ENCODE data around the gene GLRX5. TPM values are rescaled to one million over a fixed set of nuclear protein-coding genes. Genes with fewer than 3 reads are reported as not detected.
A peak's percentile ranks its signal among the peaks of the same experiment; 100 is the strongest.
"Not testable (repeated sequence)": the region's sequence is repeated elsewhere in the genome, so short reads cannot be mapped to it uniquely, and the experiment has no call there.

Gene GLRX5
- total RNA-seq, 1 donor from 2014 or later, result 99.9 TPM

DNA sequence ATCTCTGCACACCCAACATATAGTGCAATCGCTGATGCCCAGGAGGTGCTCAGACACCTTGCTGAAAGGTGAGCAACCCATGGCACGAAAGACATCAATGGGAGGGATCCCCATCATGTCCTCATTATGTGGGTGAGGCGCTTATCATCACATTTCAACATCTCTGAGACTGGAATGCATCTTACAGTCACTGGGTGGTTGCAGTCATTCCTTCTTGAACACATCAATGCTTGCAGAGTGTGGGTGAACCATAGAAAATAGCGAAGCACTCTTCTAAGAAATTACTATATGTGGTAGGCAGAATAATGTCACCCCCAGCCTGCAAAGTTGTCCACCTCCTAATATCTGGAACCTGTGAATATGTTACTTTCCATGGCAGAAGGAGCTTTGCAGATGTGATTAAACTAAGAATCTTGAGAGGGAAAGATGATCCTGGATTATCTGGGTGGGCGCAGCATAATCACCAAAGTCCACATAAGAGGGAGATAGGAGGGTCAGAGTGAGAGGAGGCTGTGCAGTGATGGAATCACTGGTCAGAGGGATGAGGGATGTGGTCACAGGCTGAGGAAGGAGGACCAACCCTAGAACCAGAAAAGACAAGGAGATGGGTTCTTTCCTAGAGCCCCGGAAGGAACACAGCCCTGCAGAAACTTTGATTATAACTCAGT is 51.2 kb downstream of the GLRX5 start:
- no peak overlapping the region for H3K4me3 Mint-ChIP-seq
- Histone ChIP-seq H3K27me3 (no peaks in the 10 kb centered on the region), H3K9ac (no peak overlapping the region), H3K9me3 (ENCODE audit: low read depth) (no peaks in the 10 kb centered on the region), H3K4me1 (no peaks in the 10 kb centered on the region), H3F3A (ENCODE audit: low read depth) (no peaks in the 10 kb centered on the region), H3K27ac (no peak overlapping the region), H3K36me3 (no peaks in the 10 kb centered on the region), H3K4me2 (no peak overlapping the region), H3K4me3 (no peak overlapping the region), H3K79me2 (ENCODE audit: low read depth) (no peaks in the 10 kb centered on the region), H4K20me1 (ENCODE audit: low read depth) (no peaks in the 10 kb centered on the region), H2AFZ (replicated peaks) (no peak overlapping the region)
- H3K27ac Mint-ChIP-seq, result no peak overlapping the region
- TF ChIP-seq EZH2 (IDR thresholded peaks at IDR 0.05) (no peak), EZH2phosphoT487 (IDR thresholded peaks at IDR 0.05) (no peak)
- TF ChIP-seq, protein P1, sequence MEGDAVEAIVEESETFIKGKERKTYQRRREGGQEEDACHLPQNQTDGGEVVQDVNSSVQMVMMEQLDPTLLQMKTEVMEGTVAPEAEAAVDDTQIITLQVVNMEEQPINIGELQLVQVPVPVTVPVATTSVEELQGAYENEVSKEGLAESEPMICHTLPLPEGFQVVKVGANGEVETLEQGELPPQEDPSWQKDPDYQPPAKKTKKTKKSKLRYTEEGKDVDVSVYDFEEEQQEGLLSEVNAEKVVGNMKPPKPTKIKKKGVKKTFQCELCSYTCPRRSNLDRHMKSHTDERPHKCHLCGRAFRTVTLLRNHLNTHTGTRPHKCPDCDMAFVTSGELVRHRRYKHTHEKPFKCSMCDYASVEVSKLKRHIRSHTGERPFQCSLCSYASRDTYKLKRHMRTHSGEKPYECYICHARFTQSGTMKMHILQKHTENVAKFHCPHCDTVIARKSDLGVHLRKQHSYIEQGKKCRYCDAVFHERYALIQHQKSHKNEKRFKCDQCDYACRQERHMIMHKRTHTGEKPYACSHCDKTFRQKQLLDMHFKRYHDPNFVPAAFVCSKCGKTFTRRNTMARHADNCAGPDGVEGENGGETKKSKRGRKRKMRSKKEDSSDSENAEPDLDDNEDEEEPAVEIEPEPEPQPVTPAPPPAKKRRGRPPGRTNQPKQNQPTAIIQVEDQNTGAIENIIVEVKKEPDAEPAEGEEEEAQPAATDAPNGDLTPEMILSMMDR (IDR thresholded peaks at IDR 0.05), result no peak
- DNase-seq (ENCODE audit: low spot score), result no peak
- H3K27me3 Mint-ChIP-seq (ENCODE audit: insufficient read depth, low read depth), result peaks cover 7% of the 10 kb centered on the region
- no peaks in the 10 kb centered on the region for H3K4me1 Mint-ChIP-seq
- peaks cover 3% of the 10 kb centered on the region for H3K36me3 Mint-ChIP-seq
- peaks cover 21% of the 10 kb centered on the region for H3K9me3 Mint-ChIP-seq

DNA sequence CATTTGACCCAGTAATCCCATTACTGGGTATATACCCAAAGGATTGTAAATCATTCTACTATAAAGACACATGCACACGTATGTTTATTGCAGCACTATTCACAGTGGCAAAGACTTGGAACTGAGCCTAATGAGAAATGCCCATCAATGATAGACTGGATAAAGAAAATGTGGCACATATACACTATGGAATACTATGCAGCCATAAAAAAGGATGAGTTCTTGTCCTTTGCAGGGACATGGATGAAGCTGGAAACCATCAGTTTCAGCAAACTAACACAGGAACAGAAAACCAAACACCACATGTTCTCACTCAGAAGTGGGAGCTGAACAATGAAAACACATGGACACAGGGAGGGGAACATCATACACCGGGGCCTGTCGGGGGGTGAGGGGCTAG is 56.3 kb downstream of the GLRX5 start:
- H3K4me1 ChIP-seq; H3K9me3 ChIP-seq (ENCODE audit: low read depth); H3K27ac ChIP-seq; H3F3A ChIP-seq (ENCODE audit: low read depth); H3K27me3 ChIP-seq; DNase-seq (ENCODE audit: low spot score); H3K36me3 ChIP-seq; H3K4me2 ChIP-seq; H3K27me3 Mint-ChIP-seq (ENCODE audit: insufficient read depth, low read depth); H4K20me1 ChIP-seq (ENCODE audit: low read depth); H3K9ac ChIP-seq; H3K9me3 Mint-ChIP-seq; H3K36me3 Mint-ChIP-seq; H3K4me3 Mint-ChIP-seq; H2AFZ ChIP-seq (replicated peaks); H3K4me3 ChIP-seq; H3K79me2 ChIP-seq (ENCODE audit: low read depth); H3K4me1 Mint-ChIP-seq: not testable (repeated sequence)
- peak overlapping the region; percentile 54 for H3K27ac Mint-ChIP-seq

Small RNA genes within 50 kb of the gene (small RNA-seq; reads per million reads assigned to genes)
- gene SCARNA13, result 2.3 reads per million, percentile 89 among the genes with 10 or more reads in this experiment

Other genes starting within 250 kb of the GLRX5 start
- gene CLMN, start 215.1 kb upstream of the GLRX5 start, total RNA-seq (ENCODE audit: low replicate concordance), result 6.3 and 6.7 TPM in 2 replicates
- 0.03 and 0.06 TPM in 2 replicates for gene SYNE3, start 18.4 kb upstream of the GLRX5 start, total RNA-seq (ENCODE audit: low replicate concordance)
- 0.12 TPM in 1 of 2 replicates, not detected in the other for gene TCL1B, start 151.4 kb downstream of the GLRX5 start, total RNA-seq (ENCODE audit: low replicate concordance)
- gene TCL1A, start 179.1 kb downstream of the GLRX5 start, total RNA-seq (ENCODE audit: low replicate concordance), result not detected in 2 replicates

Measured in neural progenitor cell (in vitro differentiated cells).